ENCODE data around the gene RPS27L.
"Not testable (repeated sequence)": the region's sequence is repeated elsewhere in the genome, so short reads cannot be mapped to it uniquely, and the experiment has no call there.

RPS27L gene

GRCh38 chr15:63109498-63109897, 47.8 kb downstream of the RPS27L start:
- ChIA-PET POLR2A (no interaction called here), CTCF (interaction anchor here (0.7 kb wide), 1 partner anchor 15 kb away, joined by 3 read pairs; no protein-coding TSS in a partner anchor)
- H3K36me3 ChIP-seq (ENCODE audit: control insufficient read depth in 2 of 2, insufficient read depth in 1 of 2, low read length in 2 of 2) = no peaks in the 10 kb centered on the region
- H3K4me3 ChIP-seq (ENCODE audit: low read depth, low read length) = no peak overlapping the region
- no peaks in the 10 kb centered on the region for H3K4me1 ChIP-seq (ENCODE audit: control insufficient read depth, insufficient read depth, low read length)
- H3K9me3 ChIP-seq (ENCODE audit: control insufficient read depth, insufficient read depth, low read depth, low read length) = no peaks in the 10 kb centered on the region
- no peak for TF ChIP-seq KLF16 (tag by site-specific recombination; IDR thresholded peaks at IDR 0.05)
- TF ChIP-seq, protein P1, sequence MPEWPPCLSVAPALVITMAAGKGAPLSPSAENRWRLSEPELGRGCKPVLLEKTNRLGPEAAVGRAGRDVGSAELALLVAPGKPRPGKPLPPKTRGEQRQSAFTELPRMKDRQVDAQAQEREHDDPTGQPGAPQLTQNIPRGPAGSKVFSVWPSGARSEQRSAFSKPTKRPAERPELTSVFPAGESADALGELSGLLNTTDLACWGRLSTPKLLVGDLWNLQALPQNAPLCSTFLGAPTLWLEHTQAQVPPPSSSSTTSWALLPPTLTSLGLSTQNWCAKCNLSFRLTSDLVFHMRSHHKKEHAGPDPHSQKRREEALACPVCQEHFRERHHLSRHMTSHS (tag by site-specific recombination; IDR thresholded peaks at IDR 0.05) = no peak
- no peak for TF ChIP-seq RBAK (tag by site-specific recombination; IDR thresholded peaks at IDR 0.05)
- TF ChIP-seq GLI2 (tag by site-specific recombination; IDR thresholded peaks at IDR 0.05; ENCODE audit: borderline replicate concordance, low read depth) = no peak
- TF ChIP-seq ZNF677 (tag by site-specific recombination; IDR thresholded peaks at IDR 0.05) = no peak
- TF ChIP-seq ZNF549 (tag by site-specific recombination; IDR thresholded peaks at IDR 0.05) = no peak
- TF ChIP-seq ZBTB48 (tag by site-specific recombination; IDR thresholded peaks at IDR 0.05) = no peak
- TF ChIP-seq ZNF155 (tag by site-specific recombination; IDR thresholded peaks at IDR 0.05) = no peak
- no peak for TF ChIP-seq ZFP37 (tag by site-specific recombination; IDR thresholded peaks at IDR 0.05)
- no peak for TF ChIP-seq ZNF223 (tag by site-specific recombination; IDR thresholded peaks at IDR 0.05)
- TF ChIP-seq SP7 (tag by site-specific recombination; IDR thresholded peaks at IDR 0.05) = no peak
- TF ChIP-seq ZNF391 (tag by site-specific recombination; IDR thresholded peaks at IDR 0.05; ENCODE audit: borderline replicate concordance, low read depth) = no peak
- TF ChIP-seq ZNF433 (tag by site-specific recombination; IDR thresholded peaks at IDR 0.05; ENCODE audit: low read depth) = no peak
- no peak for TF ChIP-seq ZNF501 (tag by site-specific recombination; IDR thresholded peaks at IDR 0.05)
- TF ChIP-seq ZNF341 (tag by site-specific recombination; IDR thresholded peaks at IDR 0.05; ENCODE audit: low read depth) = no peak
- TF ChIP-seq ZNF140 (tag by site-specific recombination; IDR thresholded peaks at IDR 0.05) = no peak
- no peak for TF ChIP-seq HOXD13 (CRISPR knock-in tag; IDR thresholded peaks at IDR 0.05; ENCODE audit: borderline replicate concordance)
- TF ChIP-seq BCL11A (tag by site-specific recombination; IDR thresholded peaks at IDR 0.05; ENCODE audit: low read depth) = no peak
- TF ChIP-seq ZNF211 (tag by site-specific recombination; IDR thresholded peaks at IDR 0.05; ENCODE audit: low read depth) = no peak
- TF ChIP-seq, protein P2, sequence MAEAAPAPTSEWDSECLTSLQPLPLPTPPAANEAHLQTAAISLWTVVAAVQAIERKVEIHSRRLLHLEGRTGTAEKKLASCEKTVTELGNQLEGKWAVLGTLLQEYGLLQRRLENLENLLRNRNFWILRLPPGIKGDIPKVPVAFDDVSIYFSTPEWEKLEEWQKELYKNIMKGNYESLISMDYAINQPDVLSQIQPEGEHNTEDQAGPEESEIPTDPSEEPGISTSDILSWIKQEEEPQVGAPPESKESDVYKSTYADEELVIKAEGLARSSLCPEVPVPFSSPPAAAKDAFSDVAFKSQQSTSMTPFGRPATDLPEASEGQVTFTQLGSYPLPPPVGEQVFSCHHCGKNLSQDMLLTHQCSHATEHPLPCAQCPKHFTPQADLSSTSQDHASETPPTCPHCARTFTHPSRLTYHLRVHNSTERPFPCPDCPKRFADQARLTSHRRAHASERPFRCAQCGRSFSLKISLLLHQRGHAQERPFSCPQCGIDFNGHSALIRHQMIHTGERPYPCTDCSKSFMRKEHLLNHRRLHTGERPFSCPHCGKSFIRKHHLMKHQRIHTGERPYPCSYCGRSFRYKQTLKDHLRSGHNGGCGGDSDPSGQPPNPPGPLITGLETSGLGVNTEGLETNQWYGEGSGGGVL (tag by site-specific recombination; IDR thresholded peaks at IDR 0.05) = no peak
- no peak overlapping the region for H3K27ac ChIP-seq (ENCODE audit: extremely low read depth, low read depth, low read length)

DNA sequence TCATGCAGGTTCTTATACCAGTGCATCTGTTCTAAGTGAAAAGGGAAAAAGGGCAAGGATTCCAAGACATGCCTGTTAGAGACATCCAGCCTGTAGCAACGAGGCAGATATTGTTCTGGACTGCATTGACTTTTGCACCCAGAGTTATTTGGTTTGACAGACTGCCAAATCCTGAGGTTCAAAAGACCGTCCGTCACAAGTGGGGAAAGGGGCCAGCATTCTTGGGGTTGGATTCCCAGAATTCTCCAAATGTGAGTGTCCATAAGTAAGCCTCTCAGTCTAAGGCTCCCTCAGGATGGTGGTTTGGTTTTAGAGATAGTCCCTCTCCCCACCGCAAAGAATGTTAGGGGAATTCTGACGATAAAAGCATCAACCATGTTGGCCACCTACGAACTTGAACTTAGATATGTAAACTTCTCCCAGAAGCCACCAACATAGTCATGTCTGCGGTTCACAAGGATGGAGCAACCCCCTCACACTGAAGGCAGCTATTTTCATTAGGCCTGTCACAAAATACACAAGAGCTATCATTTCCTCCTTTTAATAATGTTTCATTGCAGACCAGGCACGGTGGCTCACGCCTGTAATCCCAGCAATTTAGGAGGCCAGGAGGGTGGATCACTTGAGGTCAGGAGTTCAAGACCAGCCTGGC, 49.3 kb downstream of the RPS27L start:
- CTCF ChIA-PET = interaction anchor here (0.6 to 0.8 kb wide), 3 partner anchors 11 to 585 kb away, joined by 4 to 7 read pairs (median 6); no protein-coding TSS in a partner anchor
- Histone ChIP-seq H3K27ac (ENCODE audit: extremely low read depth, low read depth, low read length) (no peak overlapping the region), H3K4me1 (ENCODE audit: control insufficient read depth, insufficient read depth, low read length) (no peaks in the 10 kb centered on the region)

DNA sequence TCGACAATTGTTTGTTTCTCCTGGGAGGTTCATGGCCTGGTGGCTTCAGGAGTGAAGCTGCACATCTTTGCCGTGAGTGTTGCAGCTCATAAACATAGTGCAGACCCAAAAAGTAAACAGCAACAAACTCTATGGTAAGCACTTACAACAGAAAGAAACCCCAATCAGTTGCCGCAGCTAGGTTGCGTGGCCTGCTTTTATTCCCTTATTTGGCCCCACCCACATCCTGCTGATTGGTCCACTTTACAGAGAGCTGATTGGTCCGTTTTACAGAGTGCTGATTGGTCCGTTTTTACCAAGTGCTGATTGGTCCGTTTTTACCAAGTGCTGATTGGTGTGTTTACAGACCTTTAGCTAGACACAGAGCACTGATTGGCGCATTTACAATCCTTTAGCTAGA, 51.9 kb downstream of the RPS27L start:
- CTCF ChIA-PET = interaction anchor here (0.7 kb wide), 1 partner anchor 12 kb away, joined by 3 read pairs; no protein-coding TSS in a partner anchor
- POLR2A ChIA-PET; H3K9me3 ChIP-seq (ENCODE audit: control insufficient read depth, insufficient read depth, low read depth, low read length); H3K36me3 ChIP-seq (ENCODE audit: control insufficient read depth in 2 of 2, insufficient read depth in 1 of 2, low read length in 2 of 2); H3K4me1 ChIP-seq (ENCODE audit: control insufficient read depth, insufficient read depth, low read length); H3K27ac ChIP-seq (ENCODE audit: extremely low read depth, low read depth, low read length); H3K4me3 ChIP-seq (ENCODE audit: low read depth, low read length): not testable (repeated sequence)

More for the DNA sequence above, 49.3 kb downstream of the RPS27L start:
- no peak for TF ChIP-seq ZNF664 (tag by site-specific recombination; IDR thresholded peaks at IDR 0.05)
- TF ChIP-seq ZNF510 (tag by site-specific recombination; IDR thresholded peaks at IDR 0.05; ENCODE audit: insufficient replicate concordance) = no peak
- no peak for TF ChIP-seq MEIS1 (CRISPR knock-in tag; IDR thresholded peaks at IDR 0.05; ENCODE audit: borderline replicate concordance)
- no peak for TF ChIP-seq GLIS1 (tag by site-specific recombination; IDR thresholded peaks at IDR 0.05)
- POLR2A ChIA-PET = no interaction called here
- Histone ChIP-seq H3K36me3 (ENCODE audit: control insufficient read depth in 2 of 2, insufficient read depth in 1 of 2, low read length in 2 of 2) (no peaks in the 10 kb centered on the region), H3K9me3 (ENCODE audit: control insufficient read depth, insufficient read depth, low read depth, low read length) (no peaks in the 10 kb centered on the region), H3K4me3 (ENCODE audit: low read depth, low read length) (no peak overlapping the region)

Data from HEK293 (cell line).